Prostate gland (tissue), 2 donors: ENCODE measurements around the gene TUBG1.

Experiments used
- POLR2AphosphoS5 ChIP-seq: sonication (generic); formaldehyde crosslinking; IDR thresholded peaks from one replicate; pipeline ENCODE4 v1.6.1; 2017; ENCODE audit warnings: antibody characterized with exemption
- TF ChIP-seq, protein P1 (sequence below), 4 experiments: fragments of 200-600 bp in 2 of 4; fragments of 450-650 bp in 2 of 4; sonication (generic) in 2 of 4; IDR thresholded peaks; 1 replicate in 3 of 4; 2 replicates in 1 of 4; pipeline ENCODE4 v1.5.1; 2016 to 2019; ENCODE audit warnings: antibody characterized with exemption in 4 of 4, mild to moderate bottlenecking in 2 of 4, moderate library complexity in 2 of 4

GRCh38 chr17:42566215-42566882 is 43.1 kb upstream of the TUBG1 start:
- TF ChIP-seq, protein P1, sequence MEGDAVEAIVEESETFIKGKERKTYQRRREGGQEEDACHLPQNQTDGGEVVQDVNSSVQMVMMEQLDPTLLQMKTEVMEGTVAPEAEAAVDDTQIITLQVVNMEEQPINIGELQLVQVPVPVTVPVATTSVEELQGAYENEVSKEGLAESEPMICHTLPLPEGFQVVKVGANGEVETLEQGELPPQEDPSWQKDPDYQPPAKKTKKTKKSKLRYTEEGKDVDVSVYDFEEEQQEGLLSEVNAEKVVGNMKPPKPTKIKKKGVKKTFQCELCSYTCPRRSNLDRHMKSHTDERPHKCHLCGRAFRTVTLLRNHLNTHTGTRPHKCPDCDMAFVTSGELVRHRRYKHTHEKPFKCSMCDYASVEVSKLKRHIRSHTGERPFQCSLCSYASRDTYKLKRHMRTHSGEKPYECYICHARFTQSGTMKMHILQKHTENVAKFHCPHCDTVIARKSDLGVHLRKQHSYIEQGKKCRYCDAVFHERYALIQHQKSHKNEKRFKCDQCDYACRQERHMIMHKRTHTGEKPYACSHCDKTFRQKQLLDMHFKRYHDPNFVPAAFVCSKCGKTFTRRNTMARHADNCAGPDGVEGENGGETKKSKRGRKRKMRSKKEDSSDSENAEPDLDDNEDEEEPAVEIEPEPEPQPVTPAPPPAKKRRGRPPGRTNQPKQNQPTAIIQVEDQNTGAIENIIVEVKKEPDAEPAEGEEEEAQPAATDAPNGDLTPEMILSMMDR (IDR thresholded peaks at IDR 0.05): no peak
- TF ChIP-seq POLR2AphosphoS5: no peak
